Measurements from ENCODE around the gene FEM1B.

DNA sequence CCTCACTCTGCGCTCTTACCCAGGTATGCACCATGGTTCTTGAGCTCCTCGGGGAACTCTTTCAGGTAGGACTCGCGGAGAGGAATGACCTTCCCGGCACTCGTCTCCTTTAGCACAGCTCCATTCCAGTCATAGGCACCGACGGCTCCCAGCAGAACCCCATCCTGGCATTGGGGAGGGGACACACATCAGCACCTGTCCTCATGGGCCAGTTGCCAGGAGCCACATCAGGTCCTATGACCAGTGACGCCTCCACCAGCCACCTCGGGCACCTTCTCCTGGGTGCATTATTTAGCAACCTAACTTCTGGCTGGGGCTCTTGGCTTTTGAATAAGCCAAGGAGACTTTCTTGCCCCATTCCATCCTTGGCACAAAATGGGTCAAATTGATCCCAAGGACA is 61.9 kb downstream of the FEM1B start:
- TF ChIP-seq POLR2AphosphoS5 (IDR thresholded peaks at IDR 0.05) = no peak
- TF ChIP-seq, protein P1, sequence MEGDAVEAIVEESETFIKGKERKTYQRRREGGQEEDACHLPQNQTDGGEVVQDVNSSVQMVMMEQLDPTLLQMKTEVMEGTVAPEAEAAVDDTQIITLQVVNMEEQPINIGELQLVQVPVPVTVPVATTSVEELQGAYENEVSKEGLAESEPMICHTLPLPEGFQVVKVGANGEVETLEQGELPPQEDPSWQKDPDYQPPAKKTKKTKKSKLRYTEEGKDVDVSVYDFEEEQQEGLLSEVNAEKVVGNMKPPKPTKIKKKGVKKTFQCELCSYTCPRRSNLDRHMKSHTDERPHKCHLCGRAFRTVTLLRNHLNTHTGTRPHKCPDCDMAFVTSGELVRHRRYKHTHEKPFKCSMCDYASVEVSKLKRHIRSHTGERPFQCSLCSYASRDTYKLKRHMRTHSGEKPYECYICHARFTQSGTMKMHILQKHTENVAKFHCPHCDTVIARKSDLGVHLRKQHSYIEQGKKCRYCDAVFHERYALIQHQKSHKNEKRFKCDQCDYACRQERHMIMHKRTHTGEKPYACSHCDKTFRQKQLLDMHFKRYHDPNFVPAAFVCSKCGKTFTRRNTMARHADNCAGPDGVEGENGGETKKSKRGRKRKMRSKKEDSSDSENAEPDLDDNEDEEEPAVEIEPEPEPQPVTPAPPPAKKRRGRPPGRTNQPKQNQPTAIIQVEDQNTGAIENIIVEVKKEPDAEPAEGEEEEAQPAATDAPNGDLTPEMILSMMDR (IDR thresholded peaks at IDR 0.05) = no peak

All from prostate gland (tissue), 2 donors.